ENCODE measurements around the gene PHF2.

PHF2 gene

DNA sequence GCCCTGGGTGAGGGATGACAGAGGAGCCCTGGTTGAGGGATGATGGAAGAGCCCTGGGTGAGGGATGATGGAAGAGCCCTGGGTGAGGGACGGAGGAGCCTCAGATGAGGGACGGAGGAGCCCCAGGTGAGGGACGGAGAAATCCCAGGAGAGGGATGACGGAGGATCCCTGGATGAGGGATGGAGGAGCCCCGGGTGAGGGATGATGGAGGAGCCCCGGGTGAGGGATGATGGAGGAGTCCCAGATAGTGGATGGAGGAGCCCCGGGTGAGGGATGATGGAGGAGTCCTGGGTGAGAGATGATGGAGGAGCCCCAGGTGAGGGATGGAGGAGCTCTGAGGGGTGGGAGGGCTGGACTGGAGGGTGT is 10.9 kb downstream of the PHF2 start:
- 0 out of 2 replicates have a peak, but pooled peaks cover 4% of the 10 kb centered on the region for H3K9me3 ChIP-seq (ENCODE audit: insufficient read depth, low read depth, low read length)
- H3F3A ChIP-seq (ENCODE audit: low read depth): no peaks in the 10 kb centered on the region
- no peak overlapping the region for H3K4me3 ChIP-seq (ENCODE audit: low read length, poor library complexity, severe bottlenecking)
- peaks cover 88% of the 10 kb centered on the region for H3K79me2 ChIP-seq (ENCODE audit: insufficient read depth, low read length)
- no peak for TF ChIP-seq EZH2phosphoT487 (IDR thresholded peaks at IDR 0.05; ENCODE audit: borderline replicate concordance)
- TF ChIP-seq CTCF (conservative IDR thresholded peaks at IDR 0.05; ENCODE audit: low read length): no peak
- no peaks in the 10 kb centered on the region for H3K36me3 ChIP-seq (ENCODE audit: insufficient read depth, low read length)
- peaks cover 6% of the 10 kb centered on the region for H3K4me1 ChIP-seq (ENCODE audit: insufficient read depth, low read length, poor library complexity, severe bottlenecking)
- peaks cover 14% of the 10 kb centered on the region for H4K20me1 ChIP-seq (ENCODE audit: insufficient read depth, low read length, poor library complexity, severe bottlenecking)
- no peak overlapping the region for H3K4me2 ChIP-seq (ENCODE audit: low read depth, low read length, poor library complexity, severe bottlenecking)
- H3K9ac ChIP-seq (ENCODE audit: low read depth, low read length, poor library complexity, severe bottlenecking): no peak overlapping the region
- no peaks in the 10 kb centered on the region for H3K9me2 ChIP-seq (replicated peaks; ENCODE audit: low read depth, low read length)
- no peaks in the 10 kb centered on the region for H3K27me3 ChIP-seq (ENCODE audit: insufficient read depth, low read length, poor library complexity, severe bottlenecking)
- H2AFZ ChIP-seq (ENCODE audit: low read length): no peak overlapping the region

DNA sequence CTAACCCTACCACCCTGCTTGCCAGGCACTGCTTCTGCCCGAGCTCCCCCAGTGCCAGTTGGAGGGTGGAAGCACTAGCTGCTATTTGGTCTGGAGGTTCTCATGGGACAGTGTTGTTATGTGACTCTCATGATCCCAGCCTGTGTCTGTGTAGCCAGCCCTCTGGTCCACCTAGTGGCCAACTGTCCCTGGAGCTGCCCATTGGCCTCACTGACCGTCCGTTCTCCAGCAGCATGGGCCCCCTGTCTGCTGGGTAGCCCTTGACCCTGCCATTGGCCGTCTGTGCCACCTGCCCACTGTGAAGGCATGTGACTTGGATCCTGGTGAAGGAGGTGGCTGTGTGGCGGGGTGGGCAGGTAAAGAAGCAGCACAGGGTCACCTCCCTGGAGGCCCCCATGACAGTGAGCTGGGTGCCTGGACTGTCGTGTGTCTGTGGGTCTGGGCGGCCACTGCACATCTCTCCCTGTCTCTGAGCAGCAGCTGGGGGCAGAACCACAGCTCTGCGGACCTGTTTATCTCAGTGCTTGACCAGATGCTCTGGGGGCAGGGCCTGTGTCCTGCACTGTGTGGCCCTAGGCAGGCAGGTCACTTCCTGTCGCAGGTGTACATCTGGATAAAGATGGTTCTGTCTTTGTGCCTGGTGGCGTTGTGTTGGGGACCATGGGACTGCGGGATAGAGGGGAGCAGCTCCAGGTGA is 11.4 kb downstream of the PHF2 start:
- Histone ChIP-seq H3K9me3 (ENCODE audit: insufficient read depth, low read depth, low read length) (0 out of 2 replicates have a peak, but pooled peaks cover 4% of the 10 kb centered on the region), H4K20me1 (ENCODE audit: insufficient read depth, low read length, poor library complexity, severe bottlenecking) (peaks cover 12% of the 10 kb centered on the region)

DNA sequence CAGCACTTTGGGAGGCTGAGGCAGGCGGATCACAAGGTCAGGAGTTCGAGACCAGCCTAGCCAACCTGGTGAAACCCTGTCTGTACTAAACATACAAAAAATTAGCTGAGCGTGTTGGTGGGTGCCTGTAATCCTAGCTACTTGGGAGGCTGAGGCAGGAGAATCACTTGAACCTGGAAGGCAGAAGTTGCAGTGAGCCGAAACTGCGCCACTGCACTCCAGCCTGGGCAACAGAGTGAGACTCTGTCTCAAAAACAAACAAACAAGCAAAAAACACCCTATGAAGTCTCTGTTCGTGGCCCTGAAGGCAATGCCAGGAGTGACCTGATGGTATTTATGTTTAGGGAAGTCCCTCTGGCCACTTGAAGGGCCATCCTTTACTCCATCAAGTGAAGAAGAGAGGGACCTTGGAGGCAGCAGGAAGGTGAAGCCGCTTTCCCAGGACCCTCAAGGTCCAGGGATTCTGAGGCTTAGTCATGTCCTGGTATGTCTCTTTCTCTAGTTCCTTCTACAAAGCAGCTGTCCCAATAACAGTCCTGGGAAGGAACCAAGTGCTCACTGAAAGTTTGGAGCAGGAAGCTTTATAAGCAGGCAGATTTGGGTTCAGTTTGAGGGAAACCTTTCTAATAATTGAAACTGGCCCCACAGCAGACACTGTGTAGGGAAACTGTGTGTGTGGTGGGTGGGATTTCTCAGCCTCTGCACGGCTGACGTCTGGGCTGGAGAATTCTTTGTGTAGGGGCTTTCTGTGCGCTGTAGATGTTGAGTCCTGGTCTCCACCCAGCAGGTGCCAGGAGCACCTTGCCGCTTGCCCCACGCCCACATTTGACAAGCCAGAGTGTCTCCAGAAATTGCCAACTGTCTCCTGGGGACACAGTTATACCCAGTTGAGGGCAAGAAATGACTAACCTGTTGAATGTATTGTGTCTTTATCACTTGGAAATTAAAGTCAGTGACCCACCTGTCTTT is 12.5 kb downstream of the PHF2 start:
- Histone ChIP-seq H3K27me3 (ENCODE audit: insufficient read depth, low read length, poor library complexity, severe bottlenecking) (no peaks in the 10 kb centered on the region), H3K9me3 (ENCODE audit: insufficient read depth, low read depth, low read length) (0 out of 2 replicates have a peak, but pooled peaks cover 4% of the 10 kb centered on the region), H3K9ac (ENCODE audit: low read depth, low read length, poor library complexity, severe bottlenecking) (no peak overlapping the region), H3K36me3 (ENCODE audit: insufficient read depth, low read length) (no peaks in the 10 kb centered on the region), H3K4me3 (ENCODE audit: low read length, poor library complexity, severe bottlenecking) (no peak overlapping the region), H3F3A (ENCODE audit: low read depth) (no peaks in the 10 kb centered on the region), H4K20me1 (ENCODE audit: insufficient read depth, low read length, poor library complexity, severe bottlenecking) (peaks cover 12% of the 10 kb centered on the region), H3K4me2 (ENCODE audit: low read depth, low read length, poor library complexity, severe bottlenecking) (no peak overlapping the region), H2AFZ (ENCODE audit: low read length) (no peak overlapping the region), H3K79me2 (ENCODE audit: insufficient read depth, low read length) (peaks cover 88% of the 10 kb centered on the region), H3K4me1 (ENCODE audit: insufficient read depth, low read length, poor library complexity, severe bottlenecking) (peaks cover 2% of the 10 kb centered on the region), H3K9me2 (replicated peaks; ENCODE audit: low read depth, low read length) (no peaks in the 10 kb centered on the region)
- no peak for TF ChIP-seq CTCF (conservative IDR thresholded peaks at IDR 0.05; ENCODE audit: low read length)
- no peak for TF ChIP-seq EZH2phosphoT487 (IDR thresholded peaks at IDR 0.05; ENCODE audit: borderline replicate concordance)

More for the DNA sequence above, 11.4 kb downstream of the PHF2 start:
- H3K4me1 ChIP-seq (ENCODE audit: insufficient read depth, low read length, poor library complexity, severe bottlenecking): peaks cover 2% of the 10 kb centered on the region
- H3K36me3 ChIP-seq (ENCODE audit: insufficient read depth, low read length): no peaks in the 10 kb centered on the region
- no peaks in the 10 kb centered on the region for H3F3A ChIP-seq (ENCODE audit: low read depth)
- H3K9ac ChIP-seq (ENCODE audit: low read depth, low read length, poor library complexity, severe bottlenecking): no peak overlapping the region
- H3K4me2 ChIP-seq (ENCODE audit: low read depth, low read length, poor library complexity, severe bottlenecking): no peak overlapping the region
- H2AFZ ChIP-seq (ENCODE audit: low read length): no peak overlapping the region
- H3K27me3 ChIP-seq (ENCODE audit: insufficient read depth, low read length, poor library complexity, severe bottlenecking): no peaks in the 10 kb centered on the region
- peaks cover 88% of the 10 kb centered on the region for H3K79me2 ChIP-seq (ENCODE audit: insufficient read depth, low read length)
- no peaks in the 10 kb centered on the region for H3K9me2 ChIP-seq (replicated peaks; ENCODE audit: low read depth, low read length)
- TF ChIP-seq EZH2phosphoT487 (IDR thresholded peaks at IDR 0.05; ENCODE audit: borderline replicate concordance) (no peak), CTCF (conservative IDR thresholded peaks at IDR 0.05; ENCODE audit: low read length) (no peak)
- no peak overlapping the region for H3K4me3 ChIP-seq (ENCODE audit: low read length, poor library complexity, severe bottlenecking)
